Activated naive CD4-positive, alpha-beta T cell treated with anti-CD3 and anti-CD28 coated beads for 36 hours (primary cell): ENCODE data around the gene TMEM63A. TPM values are rescaled to one million over a fixed set of nuclear protein-coding genes. Genes with fewer than 3 reads are reported as not detected.
"Not testable (repeated sequence)": the region's sequence is repeated elsewhere in the genome, so short reads cannot be mapped to it uniquely, and the experiment has no call there.

Experiments used
- CTCF ChIA-PET: fragments of 350-600 bp; sonication (Branson Sonifier 250); formaldehyde crosslinking; loops from one replicate; lab custom pipeline; 2021; ENCODE audit warnings: antibody characterized with exemption; lab: Charles Lee
- DNase-seq: peaks from one replicate; pipeline ENCODE4 v3.0.0-alpha.2; 2020
- H3K27ac Mint-ChIP-seq: one replicate; pipeline ENCODE4 v1.8.0; 2021; ENCODE audit warnings: mild to moderate bottlenecking, mixed read lengths
- H3K27me3 Mint-ChIP-seq: one replicate; pipeline ENCODE4 v1.8.0; 2021; ENCODE audit warnings: low read depth, mixed read lengths
- H3K36me3 Mint-ChIP-seq: one replicate; pipeline ENCODE4 v1.8.0; 2021; ENCODE audit warnings: low read depth, mixed read lengths
- H3K4me1 Mint-ChIP-seq: one replicate; pipeline ENCODE4 v1.8.0; 2021; ENCODE audit warnings: low read depth, mixed read lengths
- H3K4me3 Mint-ChIP-seq: one replicate; pipeline ENCODE4 v1.8.0; 2021; ENCODE audit warnings: mild to moderate bottlenecking, moderate library complexity, mixed read lengths
- H3K9me3 Mint-ChIP-seq: one replicate; pipeline ENCODE4 v1.8.0; 2021; ENCODE audit warnings: mixed read lengths
- intact Hi-C: fragments of 100-400 bp; cut with micrococcal nuclease; formaldehyde crosslinking; loops from one replicate; pipeline ENCODE4 v1.15.1; 2023
- total RNA-seq, 2 experiments: library from RNA; stranded (reverse); gene quantifications; one replicate each; pipeline ENCODE4 v1.2.3, GENCODE V29; 2021

The TMEM63A gene
- 10 to 100 TPM; 34.3 to 34.7 TPM for total RNA-seq

- intact Hi-C loops: loop anchor here (1.0 to 5.0 kb wide), 9 partner anchors 15 to 181 kb away; partner anchors contain the start of genes EPHX1, H3-3A, PYCR2 and SDE2
Observed at GRCh38 chr1:225881959-225882693, at the start of gene TMEM63A. TSS of gene TMEM63A (minus strand) at chr1:225882380. CDS start at chr1:225877580, 4,800 bp downstream.

GRCh38 chr1:225931270-225932136 is 49.3 kb upstream of the TMEM63A start:
- H3K36me3 Mint-ChIP-seq: no peaks in the 10 kb centered on the region
- H3K4me3 Mint-ChIP-seq: no peak overlapping the region
- H3K4me1 Mint-ChIP-seq: peaks cover 21% of the 10 kb centered on the region
- DNase-seq: no peak
- no peak overlapping the region for H3K27ac Mint-ChIP-seq
- no peaks in the 10 kb centered on the region for H3K27me3 Mint-ChIP-seq
- no peaks in the 10 kb centered on the region for H3K9me3 Mint-ChIP-seq
- intact Hi-C loops: no loop called here
- CTCF ChIA-PET: interaction anchor here (0.6 to 1.2 kb wide), 6 partner anchors 12 to 612 kb away, joined by 3 to 5 read pairs (median 3); no protein-coding TSS in a partner anchor

More at GRCh38 chr1:225881959-225882693, at the start of gene TMEM63A:
- peak; percentile 88 for DNase-seq
- CTCF ChIA-PET: interaction anchor here (0.6 to 3.6 kb wide), 13 partner anchors 9 to 407 kb away, joined by 3 to 22 read pairs (median 4); partner anchors contain the start of gene SRP9
- Mint-ChIP-seq H3K9me3 (no peaks in the 10 kb centered on the region), H3K4me3 (peak within 1 kb of the TSS; percentile 92), H3K27me3 (no peaks in the 10 kb centered on the region), H3K36me3 (peaks cover 2% of the 10 kb centered on the region), H3K27ac (peak within 1 kb of the TSS; percentile 91), H3K4me1 (peaks cover 49% of the 10 kb centered on the region)

DNA sequence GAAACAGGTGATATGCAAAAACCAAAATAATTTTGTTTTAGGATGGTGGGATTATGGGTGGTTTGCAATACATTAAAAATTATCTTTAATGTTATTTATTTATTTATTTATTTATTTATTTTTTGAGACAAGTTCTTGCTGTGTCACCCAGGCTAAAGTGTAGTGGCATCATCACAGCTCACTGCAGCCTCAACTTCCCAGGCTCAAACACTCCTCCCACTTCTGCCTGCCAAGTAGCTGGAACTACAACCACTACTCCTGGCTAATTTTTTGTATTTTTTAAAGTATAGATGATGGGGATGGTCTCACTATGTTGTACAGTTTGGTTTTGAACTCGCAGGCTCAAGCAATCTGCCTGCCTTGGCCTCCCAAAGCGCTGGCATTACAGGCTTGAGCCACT is 48.4 kb upstream of the TMEM63A start:
- Mint-ChIP-seq H3K4me3 (no peak overlapping the region), H3K4me1 (peaks cover 22% of the 10 kb centered on the region), H3K9me3 (no peaks in the 10 kb centered on the region), H3K27ac (no peak overlapping the region), H3K27me3 (no peaks in the 10 kb centered on the region), H3K36me3 (no peaks in the 10 kb centered on the region)
- no peak for DNase-seq
- intact Hi-C loops: no loop called here
- CTCF ChIA-PET: interaction anchor here (0.8 to 1.2 kb wide), 3 partner anchors 13 to 57 kb away, joined by 3 to 5 read pairs (median 3); no protein-coding TSS in a partner anchor

DNA sequence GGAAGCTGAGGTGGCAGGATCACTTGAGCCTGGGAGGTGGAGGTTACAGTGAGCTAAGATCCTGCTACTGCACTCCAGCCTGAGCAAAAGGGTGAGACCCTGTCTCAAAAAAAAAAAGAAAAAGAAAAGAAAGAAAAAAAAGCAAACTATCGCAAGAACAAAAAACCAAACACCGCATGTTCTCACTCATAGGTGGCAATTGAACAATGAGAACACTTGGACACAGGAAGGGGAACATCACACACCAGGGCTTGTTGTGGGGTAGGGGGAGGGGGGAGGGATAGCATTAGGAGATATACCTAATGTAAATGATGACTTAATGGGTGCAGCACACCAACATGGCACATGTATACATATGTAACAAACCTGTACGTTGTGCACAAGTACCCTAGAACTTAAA is 47.3 kb upstream of the TMEM63A start:
- H3K9me3 Mint-ChIP-seq, H3K27me3 Mint-ChIP-seq, H3K4me3 Mint-ChIP-seq, H3K36me3 Mint-ChIP-seq, DNase-seq, intact Hi-C loops: not testable (repeated sequence)
- peak overlapping the region; percentile 92 for H3K27ac Mint-ChIP-seq
- CTCF ChIA-PET: interaction anchor here (0.6 to 1.7 kb wide), 4 partner anchors 18 to 152 kb away, joined by 3 to 4 read pairs (median 3); partner anchors contain the start of gene SRP9
- H3K4me1 Mint-ChIP-seq: peaks cover 26% of the 10 kb centered on the region

DNA sequence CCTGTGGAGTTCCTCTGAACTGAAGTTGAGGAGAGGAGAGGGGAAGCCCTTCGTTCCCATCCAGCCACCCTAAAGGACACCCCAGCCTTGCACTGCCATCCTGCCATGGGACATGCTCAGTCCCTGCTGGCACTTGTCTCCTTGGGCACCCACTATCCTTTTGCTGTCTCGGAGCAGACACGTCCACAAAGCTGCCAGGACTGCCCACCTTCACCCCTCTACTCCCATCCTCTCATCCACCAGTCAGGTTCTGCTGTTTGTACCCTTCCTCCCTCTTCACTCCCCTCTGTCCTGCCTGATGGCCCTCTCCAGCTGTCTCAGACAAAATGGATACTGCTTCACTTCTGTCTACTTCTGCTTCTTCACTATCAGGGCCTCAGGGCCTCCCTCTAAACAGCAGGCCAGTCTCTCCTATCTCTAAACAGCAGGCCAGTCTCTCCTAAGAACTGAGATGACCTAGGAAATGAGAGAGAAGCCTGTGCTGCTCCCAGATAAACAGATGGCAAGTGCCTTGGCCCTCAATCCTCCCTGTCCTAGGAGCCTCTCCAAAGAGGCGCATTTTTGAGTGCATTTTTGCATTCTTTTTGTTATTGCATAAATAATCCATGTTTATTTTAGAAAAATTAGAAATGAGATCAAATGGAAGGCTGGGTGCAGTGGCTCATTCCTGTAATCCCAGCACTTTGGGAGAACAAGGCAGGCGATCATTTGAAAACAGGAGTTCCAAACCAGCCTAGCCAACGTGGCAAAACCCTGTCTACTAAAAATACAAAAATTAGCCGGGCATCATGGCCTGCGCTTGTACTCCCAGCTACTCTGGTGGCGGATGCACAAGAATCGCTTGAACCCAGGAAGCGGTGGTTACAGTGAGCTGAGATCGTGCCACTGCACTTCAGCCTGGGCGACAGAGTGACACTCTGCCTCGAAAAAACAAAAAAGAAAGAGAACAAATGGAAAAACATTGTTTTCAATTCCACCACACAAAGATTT is 46.3 kb upstream of the TMEM63A start:
- DNase-seq: peak; percentile 51

DNA sequence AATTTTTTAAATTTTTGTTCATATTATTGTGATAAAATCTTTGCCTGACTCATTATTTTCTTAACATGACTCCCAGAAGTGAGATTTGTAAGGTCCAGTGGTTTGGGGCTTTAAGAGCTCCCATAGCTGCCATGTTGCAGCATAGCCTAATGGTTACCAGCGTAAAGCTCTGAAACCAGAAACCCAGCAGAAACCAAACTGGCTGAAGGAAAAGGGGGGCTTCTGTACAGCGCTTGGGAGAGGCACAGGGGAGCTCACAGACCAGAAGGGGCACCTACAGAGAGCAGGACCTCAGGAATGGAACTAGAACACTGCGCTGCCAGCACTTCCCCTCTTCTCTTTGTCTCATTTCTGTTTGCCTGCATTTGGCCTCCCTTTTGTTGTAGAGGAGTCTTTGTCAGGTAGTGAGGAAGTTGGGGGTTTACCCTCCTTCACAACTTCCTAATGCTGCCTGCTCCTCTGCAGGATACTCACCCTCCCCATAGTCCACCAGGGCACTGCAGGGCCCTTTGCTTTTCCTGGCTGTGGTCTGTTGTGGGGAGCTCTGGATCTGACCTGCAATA is 44.5 kb upstream of the TMEM63A start:
- Mint-ChIP-seq H3K4me3 (peak overlapping the region; percentile 12), H3K27ac (peak overlapping the region; percentile 51), H3K9me3 (no peaks in the 10 kb centered on the region), H3K4me1 (peaks cover 39% of the 10 kb centered on the region), H3K27me3 (no peaks in the 10 kb centered on the region), H3K36me3 (peaks cover 8% of the 10 kb centered on the region)
- CTCF ChIA-PET: interaction anchor here (1.0 kb wide), 1 partner anchor 36 kb away, joined by 3 read pairs; no protein-coding TSS in a partner anchor
- DNase-seq: no peak
- intact Hi-C loops: no loop called here

More for the DNA sequence above, 46.3 kb upstream of the TMEM63A start:
- Mint-ChIP-seq H3K27ac (peak overlapping the region; percentile 92), H3K4me1 (peaks cover 26% of the 10 kb centered on the region), H3K4me3 (peak overlapping the region; percentile 28), H3K27me3 (no peaks in the 10 kb centered on the region), H3K36me3 (peaks cover 3% of the 10 kb centered on the region), H3K9me3 (no peaks in the 10 kb centered on the region)
- CTCF ChIA-PET: interaction anchor here (0.7 to 1.7 kb wide), 3 partner anchors 17 to 504 kb away, joined by 3 to 4 read pairs (median 3); partner anchors contain the start of gene SRP9
- intact Hi-C loops: no loop called here

DNA sequence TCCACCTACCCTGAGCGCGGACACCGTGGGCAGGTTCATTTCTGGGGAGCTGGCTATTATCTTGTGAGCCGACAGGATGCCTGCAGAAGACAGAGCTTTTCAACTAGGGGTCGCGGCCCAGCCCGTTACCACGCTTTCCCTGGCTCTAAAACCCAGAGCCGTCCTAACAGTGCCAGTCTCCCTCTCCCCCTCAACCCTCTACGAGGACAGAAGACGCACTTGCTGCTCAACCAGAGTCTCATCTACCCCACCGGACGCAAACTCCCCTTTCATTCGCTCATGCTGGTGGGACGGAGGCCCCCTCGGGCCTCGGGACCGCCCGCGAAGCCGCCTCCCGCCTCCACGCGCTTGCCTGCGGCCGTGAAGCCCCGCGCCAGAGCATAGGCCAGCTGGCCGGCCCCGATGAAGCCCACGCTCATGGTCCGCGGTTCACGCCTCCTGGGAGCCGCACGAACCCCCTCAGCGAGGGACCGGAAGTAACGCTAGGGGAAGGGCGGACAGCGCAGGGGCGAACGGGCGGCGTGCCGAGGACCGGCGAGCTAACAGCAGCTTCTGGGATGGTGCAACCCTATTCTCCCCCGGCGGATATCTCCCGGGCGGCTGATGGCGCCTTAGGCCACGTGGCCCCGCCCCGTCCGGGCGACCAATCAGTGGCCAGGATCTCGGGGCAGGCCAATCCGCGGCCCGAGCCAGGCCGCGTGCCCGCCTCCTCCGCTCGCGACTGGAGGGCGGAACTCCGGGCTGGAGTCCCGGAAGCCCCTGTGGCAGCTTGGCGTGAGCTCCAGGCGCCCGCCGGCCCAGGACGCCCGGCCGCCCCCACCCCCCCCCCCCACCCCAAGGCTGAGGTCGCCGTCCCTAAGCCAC is 41.7 kb upstream of the TMEM63A start, which contains the start of gene PYCR2:
TSS of gene PYCR2 (minus strand) at position 559 of the 864 bp plus-strand sequence. CDS start at position 419, 140 bp downstream.
- peak within 1 kb of the TSS; percentile 90 for H3K27ac Mint-ChIP-seq
- DNase-seq: peak; percentile 96
- CTCF ChIA-PET: interaction anchor here (0.5 to 1.9 kb wide), 3 partner anchors 14 to 146 kb away, joined by 3 to 6 read pairs (median 4); partner anchors contain the start of gene SRP9
- intact Hi-C loops: loop anchor here (1.0 to 5.0 kb wide), 9 partner anchors 27 to 457 kb away; partner anchors contain the start of genes ACBD3, H3-3A, SDE2 and SRP9
- H3K4me3 Mint-ChIP-seq: peak within 1 kb of the TSS; percentile 95
- peaks cover 27% of the 10 kb centered on the region for H3K36me3 Mint-ChIP-seq
- no peaks in the 10 kb centered on the region for H3K9me3 Mint-ChIP-seq
- no peaks in the 10 kb centered on the region for H3K27me3 Mint-ChIP-seq
- H3K4me1 Mint-ChIP-seq: peaks cover 59% of the 10 kb centered on the region

DNA sequence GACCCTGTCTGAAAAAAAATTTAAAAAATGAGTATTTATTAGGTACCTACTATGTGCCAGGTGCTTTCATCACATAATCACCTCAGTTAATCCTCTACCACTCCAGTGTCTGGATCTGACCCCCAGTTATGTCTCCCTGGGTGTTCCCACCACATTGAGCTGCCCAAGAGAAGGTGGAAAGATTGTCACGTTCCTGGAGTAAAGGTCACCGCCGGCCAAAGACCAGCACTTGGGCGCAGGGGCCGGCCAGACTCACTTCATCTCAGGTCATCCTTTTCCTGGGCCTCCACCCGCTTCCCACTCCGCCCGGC is 41.2 kb upstream of the TMEM63A start:
- H3K4me1 Mint-ChIP-seq: peaks cover 55% of the 10 kb centered on the region

DNA sequence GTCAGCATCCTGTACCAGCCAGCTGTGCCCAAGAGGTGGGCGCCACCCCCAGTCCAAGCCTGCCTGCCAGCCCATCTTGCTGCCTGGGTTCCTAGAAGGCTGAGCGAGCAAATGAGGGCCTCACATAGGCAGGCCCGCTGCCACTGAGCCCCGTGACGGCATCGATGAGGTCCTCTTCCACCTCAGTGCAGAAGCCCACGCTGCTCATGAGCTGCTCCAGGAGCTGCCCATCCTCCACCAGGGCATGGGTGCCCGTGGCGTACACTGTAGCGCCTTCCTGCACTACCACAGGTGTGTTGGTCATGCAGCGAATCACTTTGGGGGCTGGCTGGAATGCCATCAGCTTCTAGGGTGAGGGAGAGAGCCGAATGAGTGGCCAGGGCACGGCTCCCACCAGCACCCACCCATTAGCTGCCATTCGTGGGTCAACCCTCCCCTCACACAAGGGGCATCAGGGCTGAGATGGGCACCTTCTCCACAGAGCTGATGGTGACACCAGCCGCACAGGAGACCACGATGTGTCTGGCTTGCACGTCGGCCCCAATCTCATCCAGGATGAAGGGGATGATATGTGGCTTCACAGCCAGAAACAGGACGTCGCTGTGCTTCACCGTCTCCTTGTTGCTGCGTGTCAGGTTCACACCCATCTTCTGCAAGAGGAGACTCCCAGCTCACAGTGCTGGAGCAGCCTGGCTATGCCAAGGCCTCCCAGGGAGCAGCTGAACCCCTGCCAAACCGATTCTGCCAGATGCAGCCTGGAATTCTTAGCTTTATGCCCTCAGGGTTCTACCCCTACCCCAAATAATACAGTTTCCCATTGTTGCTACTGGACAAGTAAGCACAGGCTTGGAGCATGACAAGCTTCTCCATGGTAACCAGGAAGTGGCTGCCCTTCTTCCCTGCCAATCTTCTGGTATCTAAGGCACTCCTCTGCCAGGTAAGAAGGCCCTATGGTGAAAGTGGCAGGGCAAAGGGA is 39.8 kb upstream of the TMEM63A start:
- CTCF ChIA-PET: interaction anchor here (1.1 to 1.6 kb wide), 2 partner anchors 41 to 446 kb away, joined by 4 read pairs; no protein-coding TSS in a partner anchor
- H3K4me1 Mint-ChIP-seq: peaks cover 56% of the 10 kb centered on the region
- H3K27me3 Mint-ChIP-seq: no peaks in the 10 kb centered on the region
- H3K27ac Mint-ChIP-seq: no peak overlapping the region
- intact Hi-C loops: loop anchor here (5.0 kb wide), 1 partner anchor 265 kb away; the partner anchor contains the start of gene ACBD3
- H3K9me3 Mint-ChIP-seq: no peaks in the 10 kb centered on the region
- no peak for DNase-seq
- peaks cover 40% of the 10 kb centered on the region for H3K36me3 Mint-ChIP-seq
- H3K4me3 Mint-ChIP-seq: peak overlapping the region; percentile 95

More for the DNA sequence above, 41.2 kb upstream of the TMEM63A start:
- CTCF ChIA-PET: interaction anchor here (1.3 to 1.9 kb wide), 2 partner anchors 14 to 146 kb away, joined by 4 to 6 read pairs; partner anchors contain the start of gene SRP9
- no peak for DNase-seq
- Mint-ChIP-seq H3K4me3 (peak overlapping the region; percentile 95), H3K27me3 (no peaks in the 10 kb centered on the region), H3K27ac (peak overlapping the region; percentile 90), H3K36me3 (peaks cover 32% of the 10 kb centered on the region), H3K9me3 (no peaks in the 10 kb centered on the region)
- intact Hi-C loops: loop anchor here (5.0 kb wide), 1 partner anchor 264 kb away; the partner anchor contains the start of gene ACBD3
